Liver (tissue), 3 donors: Measurements from ENCODE around the gene CCDC8.

ENCODE experiments used
- ATF3 ChIP-seq: IDR thresholded peaks from 2 replicates; pipeline ENCODE4 v1.6.1; 2016; ENCODE audit warnings: antibody characterized with exemption
- CTCF ChIP-seq: fragments of 150-350 bp; IDR thresholded peaks from 2 replicates; pipeline ENCODE4 v1.5.1; 2017; ENCODE audit warnings: improper control_type of control experiment, low read depth, low read length; ENCODE audit not compliant: missing input control
- EGR1 ChIP-seq, 2 donors: IDR thresholded peaks; 2 replicates each; pipeline ENCODE4 v1.6.1; 2016 to 2018; ENCODE audit warnings: antibody characterized with exemption in 2 of 2, low read depth in 2 of 2
- GABPA ChIP-seq, 2 donors: IDR thresholded peaks in 1 of 2; conservative IDR thresholded peaks in 1 of 2; 2 replicates each; pipeline ENCODE4 v1.6.1; 2016; ENCODE audit warnings: antibody characterized with exemption in 2 of 2, mild to moderate bottlenecking in 1 of 2, moderate library complexity in 1 of 2
- HNF4A ChIP-seq, 2 donors: conservative IDR thresholded peaks; 2 replicates each; pipeline ENCODE4 v1.6.1; 2016; ENCODE audit warnings: antibody characterized with exemption in 2 of 2, mild to moderate bottlenecking in 2 of 2
- HNF4G ChIP-seq: IDR thresholded peaks from 2 replicates; pipeline ENCODE4 v1.6.1; 2016; ENCODE audit warnings: antibody characterized with exemption
- JUND ChIP-seq, 2 donors: IDR thresholded peaks; 2 replicates each; pipeline ENCODE4 v1.6.1; 2016; ENCODE audit warnings: antibody characterized with exemption in 2 of 2
- MAX ChIP-seq: IDR thresholded peaks from 2 replicates; pipeline ENCODE4 v1.6.1; 2016; ENCODE audit warnings: antibody characterized with exemption
- RAD21 ChIP-seq, 2 donors: IDR thresholded peaks; 2 replicates each; pipeline ENCODE4 v1.6.1; 2016; ENCODE audit warnings: antibody characterized with exemption in 2 of 2, mild to moderate bottlenecking in 2 of 2
- REST ChIP-seq: IDR thresholded peaks from 2 replicates; pipeline ENCODE4 v1.6.1; 2016; ENCODE audit warnings: antibody characterized with exemption, mild to moderate bottlenecking
- RXRA ChIP-seq, 2 donors: IDR thresholded peaks; 2 replicates each; pipeline ENCODE4 v1.6.1; 2017 to 2018; ENCODE audit warnings: antibody characterized with exemption in 2 of 2, mild to moderate bottlenecking in 1 of 2
- SP1 ChIP-seq: IDR thresholded peaks from 2 replicates; pipeline ENCODE4 v1.6.1; 2018; ENCODE audit warnings: antibody characterized with exemption, mild to moderate bottlenecking
- YY1 ChIP-seq: IDR thresholded peaks from 2 replicates; pipeline ENCODE4 v1.6.1; 2016; ENCODE audit warnings: antibody characterized with exemption, mild to moderate bottlenecking
- donor health status: healthy.
- donor health status: healthy.

- TF ChIP-seq CTCF (no peak), RXRA (IDR thresholded peaks at IDR 0.05) (no peak), YY1 (no peak), ATF3 (no peak), RAD21 (IDR thresholded peaks at IDR 0.05) (no peak), MAX (no peak), SP1 (no peak), HNF4G (no peak), JUND (IDR thresholded peaks at IDR 0.05) (no peak), EGR1 (IDR thresholded peaks at IDR 0.05; ENCODE audit: low read depth in 2 of 2) (no peak), REST (no peak), GABPA (IDR thresholded peaks at IDR 0.05 in 1 of 2, conservative IDR thresholded peaks at IDR 0.05 in 1 of 2) (no peak), HNF4A (conservative IDR thresholded peaks at IDR 0.05) (no peak)
Observed at GRCh38 chr19:46410205-46411087, 2.9 kb downstream of the CCDC8 start.
